ENCODE data around the gene MINDY4. TPM values are rescaled to one million over a fixed set of nuclear protein-coding genes. Genes with fewer than 3 reads are reported as not detected.

The MINDY4 gene
- total and polyA plus RNA-seq, 8 donors, result 1.6 to 22.8 (median 6.4) TPM; not detected in 1

- Histone ChIP-seq H3K27me3 (no peaks in the 10 kb centered on the region), H3K36me3 (peaks cover 0 to 20% (median 0%) of the 10 kb centered on the region in 4 donors), H3K9me3 (peaks cover 0 to 9% (median 4%) of the 10 kb centered on the region in 4 donors), H3K27ac (peak overlapping the region in 1 of 5 donors; percentile 65), H3K4me3 (no peak overlapping the region), H3K4me1 (peaks cover 0 to 6% (median 0%) of the 10 kb centered on the region in 4 donors)
- peak; percentile 17 to 82 for DNase-seq
- 68 to 80% (median 79%) methylated on average over 7 to 8 of the region's 8 CpGs for WGBS, 5 donors
- TF ChIP-seq POLR2AphosphoS5 (IDR thresholded peaks at IDR 0.05) (peak in 1 of 3 donors; percentile 22), EP300 (IDR thresholded peaks at IDR 0.05) (no peak)
- intact Hi-C loops (cut with DNase I; ENCODE audit: low total_unique reads), result no loop called here
Observed at GRCh38 chr7:30930621-30931020, 159.4 kb downstream of the MINDY4 start.

DNA sequence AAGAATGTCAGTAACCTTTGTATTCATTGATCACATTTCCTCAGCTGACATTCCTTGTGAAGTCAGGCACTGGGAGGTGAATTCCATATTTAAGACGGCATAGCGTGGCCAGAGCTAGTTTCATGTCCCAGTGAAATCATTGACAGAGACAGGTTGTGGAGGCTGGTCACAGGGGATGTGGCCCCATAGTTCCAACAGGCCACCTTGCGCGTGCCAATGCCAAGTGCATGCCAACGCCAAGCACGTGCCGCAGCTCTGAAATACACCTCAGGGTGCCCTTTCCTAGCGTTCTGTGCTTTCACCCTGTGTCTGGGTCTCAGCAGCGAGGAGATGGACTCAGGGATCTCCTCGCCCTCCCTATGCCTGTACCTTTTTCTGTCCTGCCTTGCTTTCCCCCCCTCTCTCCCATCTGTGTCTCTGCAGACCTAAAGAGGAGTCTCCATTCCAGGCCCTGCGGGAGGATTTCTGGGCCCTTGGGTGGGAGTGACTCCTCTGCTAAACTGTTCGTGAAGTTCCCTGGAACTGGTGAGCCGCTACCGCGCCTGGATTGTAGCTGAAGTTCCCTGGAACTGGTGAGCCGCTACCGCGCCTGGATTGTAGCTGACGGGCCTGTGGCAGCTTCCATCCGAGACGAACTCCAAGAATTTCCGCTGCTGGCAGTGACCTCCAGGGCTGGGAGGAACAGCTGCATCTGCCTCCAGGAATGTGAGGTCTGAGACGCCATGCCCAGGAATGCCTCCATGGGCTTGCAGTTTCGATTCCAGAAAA, 160.1 kb downstream of the MINDY4 start:
- Histone ChIP-seq H3K4me3 (no peak overlapping the region), H3K27ac (peak overlapping the region in 1 of 5 donors; percentile 65), H3K9me3 (peaks cover 0 to 9% (median 4%) of the 10 kb centered on the region in 4 donors), H3K27me3 (no peaks in the 10 kb centered on the region), H3K4me1 (peaks cover 0 to 6% (median 0%) of the 10 kb centered on the region in 4 donors), H3K36me3 (peaks cover 0 to 13% (median 0%) of the 10 kb centered on the region in 4 donors)
- TF ChIP-seq POLR2A (IDR thresholded peaks at IDR 0.05) (no peak), POLR2AphosphoS5 (IDR thresholded peaks at IDR 0.05) (no peak), EP300 (IDR thresholded peaks at IDR 0.05) (no peak)
- TF ChIP-seq, protein P1, sequence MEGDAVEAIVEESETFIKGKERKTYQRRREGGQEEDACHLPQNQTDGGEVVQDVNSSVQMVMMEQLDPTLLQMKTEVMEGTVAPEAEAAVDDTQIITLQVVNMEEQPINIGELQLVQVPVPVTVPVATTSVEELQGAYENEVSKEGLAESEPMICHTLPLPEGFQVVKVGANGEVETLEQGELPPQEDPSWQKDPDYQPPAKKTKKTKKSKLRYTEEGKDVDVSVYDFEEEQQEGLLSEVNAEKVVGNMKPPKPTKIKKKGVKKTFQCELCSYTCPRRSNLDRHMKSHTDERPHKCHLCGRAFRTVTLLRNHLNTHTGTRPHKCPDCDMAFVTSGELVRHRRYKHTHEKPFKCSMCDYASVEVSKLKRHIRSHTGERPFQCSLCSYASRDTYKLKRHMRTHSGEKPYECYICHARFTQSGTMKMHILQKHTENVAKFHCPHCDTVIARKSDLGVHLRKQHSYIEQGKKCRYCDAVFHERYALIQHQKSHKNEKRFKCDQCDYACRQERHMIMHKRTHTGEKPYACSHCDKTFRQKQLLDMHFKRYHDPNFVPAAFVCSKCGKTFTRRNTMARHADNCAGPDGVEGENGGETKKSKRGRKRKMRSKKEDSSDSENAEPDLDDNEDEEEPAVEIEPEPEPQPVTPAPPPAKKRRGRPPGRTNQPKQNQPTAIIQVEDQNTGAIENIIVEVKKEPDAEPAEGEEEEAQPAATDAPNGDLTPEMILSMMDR (IDR thresholded peaks at IDR 0.05), result no peak
- DNase-seq, result peak; percentile 16 to 44
- intact Hi-C loops (cut with DNase I; ENCODE audit: low total_unique reads), result no loop called here
- WGBS, 5 donors, result 80 to 93% (median 89%) methylated on average over 24 of the region's 24 CpGs

DNA sequence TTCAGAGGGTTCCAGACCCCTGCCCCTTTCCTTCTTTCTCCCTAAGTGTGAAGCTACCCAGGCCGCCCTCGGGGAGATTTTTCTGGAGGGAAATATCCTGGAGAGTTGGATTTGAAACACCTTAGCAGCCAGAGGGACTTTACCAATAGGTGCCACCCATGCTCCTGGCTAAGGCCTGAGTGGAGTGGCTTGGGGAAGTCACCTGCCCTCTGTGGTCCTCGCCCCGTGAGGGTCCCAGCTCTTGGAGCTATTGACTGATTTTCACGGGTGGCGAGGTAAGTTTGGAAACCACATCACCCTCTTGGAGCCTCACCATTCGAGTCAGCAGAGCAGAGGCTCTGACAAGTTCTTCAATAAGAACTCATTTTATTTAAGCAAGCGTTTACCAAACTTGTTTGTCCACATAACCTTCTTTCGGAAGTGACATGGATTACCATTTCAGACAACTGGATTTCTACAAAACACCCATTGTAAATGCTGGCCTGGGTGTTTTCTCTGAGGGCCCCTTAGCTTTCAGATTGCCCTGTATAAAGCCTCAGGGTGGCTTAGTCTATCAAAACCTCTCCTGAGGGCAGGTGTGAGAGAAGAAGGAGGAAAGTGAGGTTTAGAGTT, 160.8 kb downstream of the MINDY4 start:
- no peaks in the 10 kb centered on the region for H3K27me3 ChIP-seq
- WGBS, 5 donors, result 81 to 92% (median 86%) methylated on average over 9 of the region's 9 CpGs
- H3K4me1 ChIP-seq, result peaks cover 0 to 6% (median 0%) of the 10 kb centered on the region in 4 donors
- H3K27ac ChIP-seq, result peak overlapping the region in 1 of 5 donors; percentile 65
- peaks cover 0 to 6% (median 0%) of the 10 kb centered on the region in 4 donors for H3K36me3 ChIP-seq
- peaks cover 0 to 6% (median 2%) of the 10 kb centered on the region in 4 donors for H3K9me3 ChIP-seq
- no peak overlapping the region for H3K4me3 ChIP-seq
- TF ChIP-seq POLR2AphosphoS5 (IDR thresholded peaks at IDR 0.05) (no peak), EP300 (IDR thresholded peaks at IDR 0.05) (no peak), POLR2A (IDR thresholded peaks at IDR 0.05) (no peak)
- TF ChIP-seq, protein P1 (IDR thresholded peaks at IDR 0.05), result no peak
- DNase-seq, result no peak
- intact Hi-C loops (cut with DNase I; ENCODE audit: low total_unique reads), result no loop called here

DNA sequence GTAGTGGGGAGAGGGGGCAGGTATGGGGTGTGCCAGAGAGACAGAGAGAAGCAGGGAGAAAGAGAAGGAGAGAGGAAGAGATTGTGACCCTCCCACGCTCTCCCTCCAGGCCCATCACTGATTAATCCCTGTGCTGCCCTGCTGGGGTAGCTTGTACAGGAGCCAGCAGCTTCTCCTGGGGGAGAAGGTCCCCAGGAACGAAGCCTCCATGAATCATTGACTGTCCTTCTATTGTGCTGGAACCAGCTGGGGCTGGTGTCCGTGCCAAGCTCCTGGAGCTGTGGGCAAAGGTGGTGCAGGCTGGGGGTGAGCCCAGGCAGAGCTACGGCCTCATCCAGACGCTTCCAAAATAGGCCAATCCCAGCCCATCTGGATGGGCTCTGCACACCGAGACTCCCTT, 161.3 kb downstream of the MINDY4 start:
- peaks cover 0 to under 1% (median 0%) of the 10 kb centered on the region in 4 donors for H3K36me3 ChIP-seq
- no peaks in the 10 kb centered on the region for H3K27me3 ChIP-seq
- intact Hi-C loops (cut with DNase I; ENCODE audit: low total_unique reads), result no loop called here
- TF ChIP-seq, protein P1 (IDR thresholded peaks at IDR 0.05), result no peak
- TF ChIP-seq POLR2AphosphoS5 (IDR thresholded peaks at IDR 0.05) (no peak), EP300 (IDR thresholded peaks at IDR 0.05) (no peak), POLR2A (IDR thresholded peaks at IDR 0.05) (no peak)
- no peak for DNase-seq
- peak overlapping the region in 1 of 5 donors; percentile 65 for H3K27ac ChIP-seq
- H3K9me3 ChIP-seq, result peaks cover 0 to under 1% (median 0%) of the 10 kb centered on the region in 4 donors
- H3K4me1 ChIP-seq, result peaks cover 0 to 6% (median 0%) of the 10 kb centered on the region in 4 donors
- WGBS, 5 donors, result 62 to 85% (median 77%) methylated on average over 2 to 6 of the region's 6 CpGs
- H3K4me3 ChIP-seq, result no peak overlapping the region
